ENCODE results near the gene GABRB1.

DNA sequence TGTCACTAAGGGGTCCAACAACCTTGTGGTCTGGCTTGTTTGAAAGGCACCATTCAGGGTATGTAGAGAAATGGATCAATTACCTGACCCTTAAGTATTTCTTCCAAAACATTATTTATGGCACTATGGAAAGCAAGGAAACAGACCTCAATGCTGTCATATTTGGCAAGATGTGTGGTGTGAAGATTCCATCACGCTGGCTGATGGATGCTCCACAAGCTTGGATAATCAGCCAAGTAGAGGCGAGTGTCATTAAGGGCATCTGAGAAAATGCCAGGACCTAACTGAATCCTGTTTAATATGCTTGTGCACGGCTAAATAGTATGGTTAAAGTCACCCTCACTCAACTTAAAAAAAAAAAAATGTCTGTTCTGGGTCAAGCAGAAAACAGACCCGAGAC is 311.4 kb downstream of the GABRB1 start:
- TF ChIP-seq EZH2phosphoT487 (IDR thresholded peaks at IDR 0.05; ENCODE audit: unreplicated experiment): no peak
- TF ChIP-seq CTCF (conservative IDR thresholded peaks at IDR 0.05; ENCODE audit: low read depth in 2 of 2): no peak
- TF ChIP-seq POLR2AphosphoS5 (IDR thresholded peaks at IDR 0.05; ENCODE audit: low read depth): no peak
- TF ChIP-seq, protein P1, sequence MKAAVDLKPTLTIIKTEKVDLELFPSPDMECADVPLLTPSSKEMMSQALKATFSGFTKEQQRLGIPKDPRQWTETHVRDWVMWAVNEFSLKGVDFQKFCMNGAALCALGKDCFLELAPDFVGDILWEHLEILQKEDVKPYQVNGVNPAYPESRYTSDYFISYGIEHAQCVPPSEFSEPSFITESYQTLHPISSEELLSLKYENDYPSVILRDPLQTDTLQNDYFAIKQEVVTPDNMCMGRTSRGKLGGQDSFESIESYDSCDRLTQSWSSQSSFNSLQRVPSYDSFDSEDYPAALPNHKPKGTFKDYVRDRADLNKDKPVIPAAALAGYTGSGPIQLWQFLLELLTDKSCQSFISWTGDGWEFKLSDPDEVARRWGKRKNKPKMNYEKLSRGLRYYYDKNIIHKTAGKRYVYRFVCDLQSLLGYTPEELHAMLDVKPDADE (IDR thresholded peaks at IDR 0.05): no peak
- no peak for TF ChIP-seq REST (IDR thresholded peaks at IDR 0.05; ENCODE audit: unreplicated experiment)

Data from GM23338 (cell line).